ENCODE measurements around the gene DYNC1H1. TPM values are rescaled to one million over a fixed set of nuclear protein-coding genes. Genes with fewer than 3 reads are reported as not detected.

The DYNC1H1 gene
- total RNA-seq, 1 experiment from 2014 or later, result 833 TPM

GRCh38 chr14:102096569-102097188, 132.3 kb downstream of the DYNC1H1 start:
- Histone ChIP-seq H3K4me1 (ENCODE audit: insufficient read depth, low read length, poor library complexity, severe bottlenecking) (peaks cover 10% of the 10 kb centered on the region), H3K36me3 (ENCODE audit: insufficient read depth, low read length, poor library complexity, severe bottlenecking) (no peaks in the 10 kb centered on the region), H3K9me3 (ENCODE audit: low read depth, low read length, poor library complexity, severe bottlenecking) (no peaks in the 10 kb centered on the region), H3K4me3 (ENCODE audit: low read depth, low read length, poor library complexity, severe bottlenecking) (no peak overlapping the region), H3K27me3 (replicated peaks; ENCODE audit: insufficient read depth, low read depth, low read length, poor library complexity) (no peaks in the 10 kb centered on the region), H3K27ac (ENCODE audit: low read depth, low read length, poor library complexity, severe bottlenecking) (no peak overlapping the region)
- TF ChIP-seq EZH2 (IDR thresholded peaks at IDR 0.05; ENCODE audit: borderline replicate concordance, low read depth, low read length, poor library complexity, severe bottlenecking), result no peak
- TF ChIP-seq, protein P1, sequence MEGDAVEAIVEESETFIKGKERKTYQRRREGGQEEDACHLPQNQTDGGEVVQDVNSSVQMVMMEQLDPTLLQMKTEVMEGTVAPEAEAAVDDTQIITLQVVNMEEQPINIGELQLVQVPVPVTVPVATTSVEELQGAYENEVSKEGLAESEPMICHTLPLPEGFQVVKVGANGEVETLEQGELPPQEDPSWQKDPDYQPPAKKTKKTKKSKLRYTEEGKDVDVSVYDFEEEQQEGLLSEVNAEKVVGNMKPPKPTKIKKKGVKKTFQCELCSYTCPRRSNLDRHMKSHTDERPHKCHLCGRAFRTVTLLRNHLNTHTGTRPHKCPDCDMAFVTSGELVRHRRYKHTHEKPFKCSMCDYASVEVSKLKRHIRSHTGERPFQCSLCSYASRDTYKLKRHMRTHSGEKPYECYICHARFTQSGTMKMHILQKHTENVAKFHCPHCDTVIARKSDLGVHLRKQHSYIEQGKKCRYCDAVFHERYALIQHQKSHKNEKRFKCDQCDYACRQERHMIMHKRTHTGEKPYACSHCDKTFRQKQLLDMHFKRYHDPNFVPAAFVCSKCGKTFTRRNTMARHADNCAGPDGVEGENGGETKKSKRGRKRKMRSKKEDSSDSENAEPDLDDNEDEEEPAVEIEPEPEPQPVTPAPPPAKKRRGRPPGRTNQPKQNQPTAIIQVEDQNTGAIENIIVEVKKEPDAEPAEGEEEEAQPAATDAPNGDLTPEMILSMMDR (conservative IDR thresholded peaks at IDR 0.05; ENCODE audit: low read depth, low read length), result peak; percentile 93
- ChIA-PET POLR2A (ENCODE audit: low non-redundant PET) (interaction anchor here (0.7 kb wide), 1 partner anchor 1721 kb away, joined by 3 read pairs; a partner anchor contains a TSS), CTCF (interaction anchor here (0.7 to 1.5 kb wide), 6 partner anchors 9 to 390 kb away, joined by 3 to 11 read pairs (median 5); no protein-coding TSS in a partner anchor)
- intact Hi-C loops (cut with micrococcal nuclease; ENCODE audit: unreplicated experiment), result loop anchor here (1.0 to 10.0 kb wide), 2 partner anchors 33 to 392 kb away; no protein-coding TSS in a partner anchor
- DNase-seq (ENCODE audit: low spot score), result peak; percentile 90
- no TSS peak for BruUV-seq (replicated peaks)

- TF ChIP-seq, protein P1 (conservative IDR thresholded peaks at IDR 0.05; ENCODE audit: low read depth, low read length), result no peak
- TF ChIP-seq EZH2 (IDR thresholded peaks at IDR 0.05; ENCODE audit: borderline replicate concordance, low read depth, low read length, poor library complexity, severe bottlenecking), result no peak
- ChIA-PET POLR2A (ENCODE audit: low non-redundant PET) (no interaction called here), CTCF (interaction anchor here (1.3 kb wide), 1 partner anchor 34 kb away, joined by 11 read pairs; no protein-coding TSS in a partner anchor)
- Histone ChIP-seq H3K27ac (ENCODE audit: low read depth, low read length, poor library complexity, severe bottlenecking) (no peak overlapping the region), H3K4me1 (ENCODE audit: insufficient read depth, low read length, poor library complexity, severe bottlenecking) (peaks cover 10% of the 10 kb centered on the region), H3K4me3 (ENCODE audit: low read depth, low read length, poor library complexity, severe bottlenecking) (no peak overlapping the region), H3K9me3 (ENCODE audit: low read depth, low read length, poor library complexity, severe bottlenecking) (no peaks in the 10 kb centered on the region), H3K27me3 (replicated peaks; ENCODE audit: insufficient read depth, low read depth, low read length, poor library complexity) (no peaks in the 10 kb centered on the region), H3K36me3 (ENCODE audit: insufficient read depth, low read length, poor library complexity, severe bottlenecking) (no peaks in the 10 kb centered on the region)
- no TSS peak for BruUV-seq (replicated peaks)
- intact Hi-C loops (cut with micrococcal nuclease; ENCODE audit: unreplicated experiment), result loop anchor here (10.0 kb wide), 1 partner anchor 393 kb away; no protein-coding TSS in a partner anchor
- DNase-seq (ENCODE audit: low spot score), result no peak
Measured at GRCh38 chr14:102097441-102098135, 133.2 kb downstream of the DYNC1H1 start.

DNA sequence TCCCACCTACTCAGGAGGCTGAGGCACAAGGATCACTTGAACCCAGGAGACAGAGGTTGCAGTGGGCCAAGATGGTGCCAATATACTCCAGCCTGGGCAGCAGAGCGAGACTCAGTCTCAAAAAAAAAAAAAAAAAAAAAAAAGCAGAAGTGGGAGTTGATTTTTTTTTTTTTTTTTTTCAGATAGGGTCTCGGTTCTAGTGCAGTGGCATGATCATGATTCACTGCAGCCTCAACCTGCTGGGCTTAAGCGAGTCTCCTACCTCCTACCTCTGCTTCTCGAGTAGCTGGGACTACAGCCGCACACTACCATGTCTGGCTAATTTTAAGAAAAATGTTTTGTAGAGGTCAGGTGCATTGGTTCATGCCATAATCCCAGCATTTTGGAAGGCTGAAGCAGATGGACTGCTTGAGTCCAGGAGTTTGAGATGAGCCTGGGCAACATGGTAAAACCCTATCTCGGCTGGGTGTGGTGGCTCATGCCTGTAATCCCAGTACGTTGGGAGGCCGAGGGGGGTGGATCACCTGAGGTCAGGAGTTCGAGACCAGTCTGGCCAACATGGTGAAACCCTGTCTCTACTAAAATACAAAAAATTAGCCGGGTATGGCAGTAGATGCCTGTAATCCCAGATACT, 138.8 kb downstream of the DYNC1H1 start:
- no peak overlapping the region for H3K4me3 ChIP-seq (ENCODE audit: low read depth, low read length, poor library complexity, severe bottlenecking)
- intact Hi-C loops (cut with micrococcal nuclease; ENCODE audit: unreplicated experiment), result no loop called here
- ChIA-PET POLR2A (ENCODE audit: low non-redundant PET) (no interaction called here), CTCF (no interaction called here)
- no peak overlapping the region for H3K27ac ChIP-seq (ENCODE audit: low read depth, low read length, poor library complexity, severe bottlenecking)
- BruUV-seq (replicated peaks), result no TSS peak
- H3K36me3 ChIP-seq (ENCODE audit: insufficient read depth, low read length, poor library complexity, severe bottlenecking), result no peaks in the 10 kb centered on the region
- no peak for DNase-seq (ENCODE audit: low spot score)
- no peaks in the 10 kb centered on the region for H3K9me3 ChIP-seq (ENCODE audit: low read depth, low read length, poor library complexity, severe bottlenecking)
- peaks cover 7% of the 10 kb centered on the region for H3K4me1 ChIP-seq (ENCODE audit: insufficient read depth, low read length, poor library complexity, severe bottlenecking)
- no peaks in the 10 kb centered on the region for H3K27me3 ChIP-seq (replicated peaks; ENCODE audit: insufficient read depth, low read depth, low read length, poor library complexity)
- no peak for TF ChIP-seq EZH2 (IDR thresholded peaks at IDR 0.05; ENCODE audit: borderline replicate concordance, low read depth, low read length, poor library complexity, severe bottlenecking)
- TF ChIP-seq, protein P1 (conservative IDR thresholded peaks at IDR 0.05; ENCODE audit: low read depth, low read length), result no peak
